GM19099 (cell line): ENCODE results near the gene CRTAC1.

Experiments used
- POLR2A ChIP-seq: IDR thresholded peaks from 3 replicates; pipeline ENCODE4 v1.6.1; 2011; ENCODE audit warnings: low read depth; ENCODE audit not compliant: insufficient read length; ENCODE audit errors: extremely low read depth

CRTAC1 gene

GRCh38 chr10:97944772-97945171 lies 85.6 kb downstream of the CRTAC1 start:
- TF ChIP-seq POLR2A: no peak

GRCh38 chr10:97943294-97943693 lies 87.1 kb downstream of the CRTAC1 start:
- no peak for TF ChIP-seq POLR2A

DNA sequence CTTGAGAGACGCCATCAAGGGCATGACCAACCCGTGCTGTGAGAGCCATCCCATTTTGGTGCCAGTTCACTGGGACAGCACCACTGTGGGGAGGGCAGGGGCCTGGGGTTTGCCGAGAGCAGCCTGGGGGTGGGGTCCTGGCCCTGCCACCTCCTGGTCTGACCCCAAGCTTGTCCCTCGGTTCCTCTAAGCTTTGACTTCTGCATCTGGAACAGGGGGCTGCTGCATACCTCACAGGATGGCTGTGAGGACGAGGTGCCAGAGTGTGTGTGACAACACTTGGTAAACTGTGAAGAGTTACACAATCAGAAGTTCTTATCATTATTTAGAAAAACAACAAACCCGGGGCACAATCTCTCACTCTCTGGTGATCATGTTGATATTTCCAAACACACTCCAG lies 89.9 kb downstream of the CRTAC1 start:
- no peak for TF ChIP-seq POLR2A

GRCh38 chr10:97939446-97939990 lies 90.9 kb downstream of the CRTAC1 start:
- no peak for TF ChIP-seq POLR2A

GRCh38 chr10:97937928-97938327 lies 92.5 kb downstream of the CRTAC1 start:
- TF ChIP-seq POLR2A: no peak

DNA sequence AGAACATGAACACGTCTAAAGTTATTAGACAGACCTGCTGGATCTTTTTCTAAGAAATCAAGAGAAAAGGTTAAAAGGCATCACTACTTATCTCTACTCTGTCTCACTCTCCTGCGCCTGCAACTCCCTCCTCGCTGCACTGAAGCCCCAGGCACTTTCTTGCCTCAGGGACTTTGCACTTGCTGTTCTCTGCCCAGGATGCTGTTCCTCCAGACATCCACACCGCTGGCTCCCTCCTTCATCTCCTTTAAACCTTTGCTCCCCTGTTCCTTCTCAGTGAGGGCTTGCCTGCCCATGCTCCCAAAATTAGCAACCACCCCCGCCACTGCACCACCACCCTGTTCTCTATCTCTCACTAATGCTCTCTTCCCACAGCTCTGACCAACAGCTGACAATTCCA lies 93.4 kb downstream of the CRTAC1 start:
- no peak for TF ChIP-seq POLR2A

DNA sequence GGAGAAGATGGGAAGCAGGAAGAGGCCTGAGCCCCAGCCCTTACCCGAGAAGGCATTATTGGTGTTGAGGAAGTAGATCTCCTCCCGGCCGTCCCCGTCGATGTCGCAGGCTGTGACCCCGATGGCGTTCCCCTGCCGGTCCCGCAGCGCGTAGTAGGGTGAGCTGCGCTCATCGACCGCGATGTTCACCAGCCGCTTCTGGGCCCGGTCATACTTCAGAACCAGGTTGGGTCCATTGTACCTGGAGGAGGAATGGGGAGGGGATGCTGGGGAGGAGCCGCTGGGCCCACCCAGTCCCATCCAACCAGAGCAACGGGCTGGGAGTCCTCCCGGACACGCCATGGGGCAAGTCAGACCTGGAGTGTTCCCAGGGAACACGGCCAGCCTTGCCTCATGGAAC lies 94.3 kb downstream of the CRTAC1 start:
- no peak for TF ChIP-seq POLR2A

- TF ChIP-seq POLR2A: no peak
These were observed 97.4 kb downstream of the CRTAC1 start for GRCh38 chr10:97932932-97933530.

GRCh38 chr10:97931041-97931440 lies 99.4 kb downstream of the CRTAC1 start:
- no peak for TF ChIP-seq POLR2A

GRCh38 chr10:97928897-97929296 lies 101.5 kb downstream of the CRTAC1 start:
- no peak for TF ChIP-seq POLR2A

- no peak for TF ChIP-seq POLR2A
These were observed 102.8 kb downstream of the CRTAC1 start for GRCh38 chr10:97927622-97928021.

DNA sequence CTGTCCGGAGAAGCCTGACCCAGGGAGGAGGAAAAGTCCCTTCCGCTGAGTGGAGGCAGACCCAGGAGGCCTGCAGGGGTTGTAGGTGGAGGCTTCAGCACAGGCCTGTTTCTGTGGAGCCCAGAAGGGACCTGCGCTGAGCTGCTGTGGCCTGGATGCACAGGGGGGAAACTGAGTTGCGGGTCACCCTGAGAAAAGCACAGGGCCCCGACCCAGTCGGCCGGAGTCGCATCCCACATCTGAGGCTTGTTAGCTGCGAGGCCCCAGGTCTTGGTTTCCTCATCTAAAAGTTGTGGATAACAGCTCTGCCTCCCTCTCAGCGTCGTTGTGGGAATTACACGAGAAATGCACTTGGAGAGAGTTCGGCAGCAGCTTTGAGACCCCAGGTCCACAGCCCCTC lies 104.4 kb downstream of the CRTAC1 start:
- TF ChIP-seq POLR2A: no peak

GRCh38 chr10:97925308-97925938 lies 105.0 kb downstream of the CRTAC1 start:
- TF ChIP-seq POLR2A: no peak

GRCh38 chr10:97924678-97925077 lies 105.7 kb downstream of the CRTAC1 start:
- TF ChIP-seq POLR2A: no peak

GRCh38 chr10:97923476-97923875 lies 106.9 kb downstream of the CRTAC1 start:
- TF ChIP-seq POLR2A: no peak

- no peak for TF ChIP-seq POLR2A
These were observed 107.4 kb downstream of the CRTAC1 start for GRCh38 chr10:97923057-97923456.
